Panc1 (cell line): ENCODE measurements around the gene SLC66A3.

Experiments used
- CTCF ChIP-seq: fragments of 450-650 bp; IDR thresholded peaks from 2 replicates; pipeline ENCODE4 v1.5.1; 2017; ENCODE audit warnings: mild to moderate bottlenecking
- POLR2AphosphoS5 ChIP-seq: IDR thresholded peaks from 2 replicates; pipeline ENCODE4 v1.6.1; 2012; ENCODE audit warnings: mild to moderate bottlenecking, low read depth, low read length, moderate library complexity
- REST ChIP-seq, 2 experiments: IDR thresholded peaks; 2 replicates each; pipeline ENCODE4 v1.6.1; 2011 to 2012; ENCODE audit warnings: low read depth in 2 of 2, control low read depth in 1 of 2, low read length in 1 of 2, mild to moderate bottlenecking in 1 of 2, moderate library complexity in 1 of 2; ENCODE audit not compliant: insufficient read depth in 1 of 2
- SIN3A ChIP-seq: IDR thresholded peaks from 2 replicates; pipeline ENCODE4 v1.6.1; 2012; ENCODE audit warnings: low read depth, mild to moderate bottlenecking, low read length, moderate library complexity, borderline replicate concordance; ENCODE audit not compliant: insufficient read depth
- TCF7L2 ChIP-seq: IDR thresholded peaks from 2 replicates; pipeline ENCODE4 v1.6.1; 2011; ENCODE audit warnings: mild to moderate bottlenecking, low read depth, low read length, inconsistent platforms

GRCh38 chr2:11166476-11166875, 11.2 kb downstream of the SLC66A3 start:
- TF ChIP-seq CTCF (no peak), REST (IDR thresholded peaks at IDR 0.05; ENCODE audit: insufficient read depth in 1 of 2, low read depth in 2 of 2, low read length in 1 of 2) (no peak), POLR2AphosphoS5 (no peak), TCF7L2 (no peak), SIN3A (no peak)
